Measurements from ENCODE around the gene DGKE.

Gene DGKE

GRCh38 chr17:56918916-56919315 lies 85.0 kb downstream of the DGKE start:
- DNase-seq = no peak
- H3K79me2 ChIP-seq (ENCODE audit: low read length) = peaks cover 4% of the 10 kb centered on the region; the same call in 1 of the 2 replicates
- H3K27me3 ChIP-seq (replicated peaks; ENCODE audit: insufficient read depth, low read length) = no peaks in the 10 kb centered on the region
- no peaks in the 10 kb centered on the region for H3K36me3 ChIP-seq (replicated peaks; ENCODE audit: insufficient read depth, low read length)
- no peak overlapping the region for H3K4me2 ChIP-seq (ENCODE audit: low read depth, low read length)
- H4K20me1 ChIP-seq (ENCODE audit: insufficient read depth, low read length) = no peaks in the 10 kb centered on the region
- no peak overlapping the region for H2AFZ ChIP-seq (ENCODE audit: low read length)
- H3F3A ChIP-seq (ENCODE audit: insufficient read depth, low read length) = no peaks in the 10 kb centered on the region
- H3K27ac ChIP-seq (ENCODE audit: low read length) = no peak overlapping the region
- H3K9me2 ChIP-seq (replicated peaks; ENCODE audit: insufficient read depth, low read length) = no peaks in the 10 kb centered on the region
- H3K9me3 ChIP-seq (replicated peaks; ENCODE audit: insufficient read depth, low read length) = no peaks in the 10 kb centered on the region
- no peak overlapping the region for H3K4me3 ChIP-seq (ENCODE audit: low read length)
- H3K9ac ChIP-seq (ENCODE audit: low read length) = no peak overlapping the region
- no peaks in the 10 kb centered on the region for H3K4me1 ChIP-seq (ENCODE audit: low read length)
- no peak for TF ChIP-seq EZH2 (optimal IDR thresholded peaks at IDR 0.05; ENCODE audit: low read depth, low read length)
- no peak for TF ChIP-seq EZH2phosphoT487 (IDR thresholded peaks at IDR 0.05; ENCODE audit: low read length)
- TF ChIP-seq, protein P1, sequence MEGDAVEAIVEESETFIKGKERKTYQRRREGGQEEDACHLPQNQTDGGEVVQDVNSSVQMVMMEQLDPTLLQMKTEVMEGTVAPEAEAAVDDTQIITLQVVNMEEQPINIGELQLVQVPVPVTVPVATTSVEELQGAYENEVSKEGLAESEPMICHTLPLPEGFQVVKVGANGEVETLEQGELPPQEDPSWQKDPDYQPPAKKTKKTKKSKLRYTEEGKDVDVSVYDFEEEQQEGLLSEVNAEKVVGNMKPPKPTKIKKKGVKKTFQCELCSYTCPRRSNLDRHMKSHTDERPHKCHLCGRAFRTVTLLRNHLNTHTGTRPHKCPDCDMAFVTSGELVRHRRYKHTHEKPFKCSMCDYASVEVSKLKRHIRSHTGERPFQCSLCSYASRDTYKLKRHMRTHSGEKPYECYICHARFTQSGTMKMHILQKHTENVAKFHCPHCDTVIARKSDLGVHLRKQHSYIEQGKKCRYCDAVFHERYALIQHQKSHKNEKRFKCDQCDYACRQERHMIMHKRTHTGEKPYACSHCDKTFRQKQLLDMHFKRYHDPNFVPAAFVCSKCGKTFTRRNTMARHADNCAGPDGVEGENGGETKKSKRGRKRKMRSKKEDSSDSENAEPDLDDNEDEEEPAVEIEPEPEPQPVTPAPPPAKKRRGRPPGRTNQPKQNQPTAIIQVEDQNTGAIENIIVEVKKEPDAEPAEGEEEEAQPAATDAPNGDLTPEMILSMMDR (IDR thresholded peaks at IDR 0.05; ENCODE audit: low read length) = no peak

Data from MM.1S (cell line).